SKM-1 treated with dmso at 0.1 percent for 144 hours (cell line): ENCODE measurements around the gene PACRG.

Source experiments
- DNase-seq: peaks from one replicate; lab custom pipeline; 2025; ENCODE audit not compliant: unreplicated experiment; lab: John Stamatoyannopoulos, UW

The PACRG gene

GRCh38 chr6:163128324-163128723 lies 400.6 kb downstream of the PACRG start:
- no peak for DNase-seq

- DNase-seq: no peak
Observed at GRCh38 chr6:163132050-163132750, 404.4 kb downstream of the PACRG start.

GRCh38 chr6:163133017-163133416 lies 405.2 kb downstream of the PACRG start:
- DNase-seq: no peak

GRCh38 chr6:163133691-163134090 lies 405.9 kb downstream of the PACRG start:
- no peak for DNase-seq

- no peak for DNase-seq
Observed at GRCh38 chr6:163136681-163137397, 409.1 kb downstream of the PACRG start.

GRCh38 chr6:163137398-163137881 lies 409.7 kb downstream of the PACRG start:
- DNase-seq: no peak

GRCh38 chr6:163146036-163146435 lies 418.3 kb downstream of the PACRG start:
- no peak for DNase-seq

GRCh38 chr6:163147994-163148393 lies 420.2 kb downstream of the PACRG start:
- DNase-seq: no peak

- DNase-seq: no peak
Observed at GRCh38 chr6:163148451-163149278, 420.9 kb downstream of the PACRG start.

- no peak for DNase-seq
Observed at GRCh38 chr6:163149279-163149848, 421.6 kb downstream of the PACRG start.

- DNase-seq: no peak
Observed at GRCh38 chr6:163151212-163151611, 423.4 kb downstream of the PACRG start.

GRCh38 chr6:163152701-163153100 lies 424.9 kb downstream of the PACRG start:
- DNase-seq: no peak

GRCh38 chr6:163159110-163159509 lies 431.3 kb downstream of the PACRG start:
- no peak for DNase-seq

GRCh38 chr6:163159689-163160088 lies 431.9 kb downstream of the PACRG start:
- no peak for DNase-seq

GRCh38 chr6:163162007-163162873 lies 434.5 kb downstream of the PACRG start:
- no peak for DNase-seq

GRCh38 chr6:163162874-163163213 lies 435.1 kb downstream of the PACRG start:
- no peak for DNase-seq

GRCh38 chr6:163164175-163164900 lies 436.6 kb downstream of the PACRG start:
- no peak for DNase-seq

- no peak for DNase-seq
Observed at GRCh38 chr6:163165155-163165910, 437.6 kb downstream of the PACRG start.

GRCh38 chr6:163165922-163166321 lies 438.1 kb downstream of the PACRG start:
- no peak for DNase-seq
